Measurements from ENCODE around the gene HOXA5.

Gene HOXA5

DNA sequence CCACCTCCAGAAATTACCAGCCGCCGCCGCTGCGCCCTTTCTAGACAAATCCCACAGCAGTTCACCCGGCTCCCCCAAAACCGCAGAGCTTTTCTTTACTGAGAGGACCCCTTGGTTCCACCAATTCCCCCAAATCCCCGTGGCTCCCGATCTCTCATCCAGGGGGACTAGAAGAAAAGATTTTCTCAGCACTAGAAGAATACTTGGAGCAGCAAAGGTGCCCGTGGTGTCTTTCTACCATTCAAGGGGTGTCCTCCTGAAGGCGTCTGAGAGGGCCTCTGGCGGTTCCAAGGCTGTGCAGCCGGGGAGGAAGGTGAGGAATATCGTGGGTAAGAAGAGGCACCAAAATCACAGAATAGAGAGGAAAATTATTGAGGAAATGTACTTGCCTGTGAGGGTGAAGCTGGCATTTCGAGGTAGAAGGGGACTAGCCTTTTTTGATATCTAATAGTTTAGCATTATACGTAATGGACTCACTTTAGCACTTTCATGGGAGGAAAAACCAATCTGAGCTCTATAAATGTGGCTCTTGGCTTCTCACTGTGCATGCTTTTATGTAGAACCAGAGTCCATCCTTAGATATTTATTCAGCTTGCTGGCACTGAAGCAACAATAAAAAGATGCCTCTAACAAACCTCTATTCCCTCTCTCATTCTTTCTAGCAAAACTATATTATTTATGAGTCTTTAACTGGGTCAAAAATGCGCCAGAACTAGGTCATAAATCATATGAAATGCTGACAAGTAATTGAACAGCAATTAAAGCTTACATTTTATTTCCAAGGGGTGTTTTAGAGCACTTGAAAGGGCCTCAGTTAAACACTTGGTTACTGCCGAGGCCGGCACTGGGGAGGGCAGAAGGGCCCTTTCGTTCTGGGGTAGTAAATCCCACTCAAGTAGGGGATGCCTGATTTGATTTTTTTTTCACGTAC lies 27.2 kb downstream of the HOXA5 start:
- no peak for DNase-seq

DNA sequence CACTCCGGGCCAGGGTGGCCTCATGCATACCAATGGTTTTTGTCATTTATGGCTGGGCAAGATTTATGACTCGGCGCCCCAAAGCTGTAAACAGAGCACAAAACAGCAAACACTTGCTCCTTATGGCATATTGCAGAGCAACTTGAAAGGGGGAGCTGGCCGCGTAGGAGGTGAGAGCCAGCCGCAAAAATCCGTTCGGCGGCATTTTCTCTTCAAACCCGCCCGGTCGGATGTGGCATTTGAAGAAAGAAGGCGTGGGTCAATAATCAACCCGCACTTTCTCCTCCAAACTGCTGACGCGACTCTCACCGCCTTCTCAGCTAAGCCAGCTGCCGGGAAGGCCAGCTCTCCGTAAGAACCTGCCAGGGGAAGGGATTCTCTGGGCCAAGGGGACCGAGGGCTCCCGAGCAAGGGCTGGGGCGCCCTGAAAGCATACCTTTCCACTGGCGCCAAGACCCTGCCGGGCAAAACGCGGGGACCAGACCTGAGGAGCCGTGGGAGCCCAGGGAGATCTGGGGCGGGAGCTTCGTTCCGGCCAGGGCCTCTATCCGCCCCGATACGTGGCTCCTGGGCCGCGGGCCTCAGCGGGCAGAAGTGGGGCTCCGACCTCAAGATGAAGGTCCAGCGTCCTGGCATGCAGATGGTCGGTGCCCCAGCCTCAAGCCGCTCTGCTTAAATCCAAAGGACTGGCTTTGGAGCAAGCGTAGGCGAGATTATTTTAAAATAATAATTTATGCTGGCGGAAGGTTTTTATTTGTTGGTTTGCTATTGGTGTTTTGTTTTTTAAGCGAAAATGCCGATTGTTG lies 28.1 kb downstream of the HOXA5 start:
- DNase-seq = no peak

DNA sequence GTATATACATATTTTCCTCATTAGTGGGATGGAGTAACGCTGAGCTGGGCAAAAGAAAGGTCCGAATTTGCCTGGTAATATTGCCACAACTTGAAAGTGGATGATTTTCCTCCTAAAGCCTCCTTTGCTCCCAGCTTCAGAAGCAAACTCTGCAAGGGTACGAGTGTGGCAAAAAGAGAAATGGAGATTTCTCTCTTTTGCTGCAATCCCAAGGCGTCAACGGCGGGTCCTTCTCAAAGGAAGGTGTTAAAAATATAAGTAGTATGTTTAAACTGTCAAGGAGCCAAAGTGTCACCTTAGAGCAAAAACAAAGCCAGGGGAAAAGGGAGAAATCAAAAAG lies 28.6 kb downstream of the HOXA5 start:
- DNase-seq = no peak

DNA sequence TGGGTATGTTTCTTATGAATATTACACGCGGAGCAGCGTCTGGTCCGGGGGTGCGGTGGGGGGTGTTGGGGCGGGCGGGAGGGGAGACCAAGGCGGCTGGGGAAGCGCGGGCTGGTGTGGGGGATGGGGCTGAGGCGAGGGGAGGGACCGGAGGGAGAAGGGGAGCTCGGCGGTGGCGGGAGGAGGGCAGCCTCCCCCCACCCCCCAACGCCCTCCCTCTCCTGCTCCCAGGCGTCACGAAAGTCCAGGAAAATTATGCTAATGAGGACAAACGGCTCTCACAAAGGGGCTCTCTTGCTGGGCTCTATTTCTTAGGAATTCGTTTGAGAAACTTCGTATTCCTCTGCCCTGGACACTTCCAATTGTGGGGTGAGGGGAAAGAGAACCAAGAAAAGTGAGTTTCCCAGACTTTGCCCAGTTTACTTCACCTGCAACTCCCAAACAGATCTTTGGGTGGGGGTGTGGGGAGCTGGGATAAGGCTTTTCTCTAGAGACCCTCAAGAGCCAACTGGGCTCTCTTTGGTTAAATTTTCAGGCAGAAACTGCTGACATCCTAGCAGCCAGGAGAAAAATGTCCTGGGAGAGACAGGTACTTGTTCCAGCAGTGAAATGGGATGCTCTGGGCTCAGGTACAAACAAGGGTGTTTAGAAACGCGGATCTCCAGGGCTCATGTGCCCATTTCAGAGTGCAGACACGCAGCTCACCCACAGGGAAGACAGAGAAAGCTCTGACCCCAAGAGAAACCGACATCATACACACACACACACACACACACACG lies 29.3 kb downstream of the HOXA5 start:
- DNase-seq = peak; percentile 46

DNA sequence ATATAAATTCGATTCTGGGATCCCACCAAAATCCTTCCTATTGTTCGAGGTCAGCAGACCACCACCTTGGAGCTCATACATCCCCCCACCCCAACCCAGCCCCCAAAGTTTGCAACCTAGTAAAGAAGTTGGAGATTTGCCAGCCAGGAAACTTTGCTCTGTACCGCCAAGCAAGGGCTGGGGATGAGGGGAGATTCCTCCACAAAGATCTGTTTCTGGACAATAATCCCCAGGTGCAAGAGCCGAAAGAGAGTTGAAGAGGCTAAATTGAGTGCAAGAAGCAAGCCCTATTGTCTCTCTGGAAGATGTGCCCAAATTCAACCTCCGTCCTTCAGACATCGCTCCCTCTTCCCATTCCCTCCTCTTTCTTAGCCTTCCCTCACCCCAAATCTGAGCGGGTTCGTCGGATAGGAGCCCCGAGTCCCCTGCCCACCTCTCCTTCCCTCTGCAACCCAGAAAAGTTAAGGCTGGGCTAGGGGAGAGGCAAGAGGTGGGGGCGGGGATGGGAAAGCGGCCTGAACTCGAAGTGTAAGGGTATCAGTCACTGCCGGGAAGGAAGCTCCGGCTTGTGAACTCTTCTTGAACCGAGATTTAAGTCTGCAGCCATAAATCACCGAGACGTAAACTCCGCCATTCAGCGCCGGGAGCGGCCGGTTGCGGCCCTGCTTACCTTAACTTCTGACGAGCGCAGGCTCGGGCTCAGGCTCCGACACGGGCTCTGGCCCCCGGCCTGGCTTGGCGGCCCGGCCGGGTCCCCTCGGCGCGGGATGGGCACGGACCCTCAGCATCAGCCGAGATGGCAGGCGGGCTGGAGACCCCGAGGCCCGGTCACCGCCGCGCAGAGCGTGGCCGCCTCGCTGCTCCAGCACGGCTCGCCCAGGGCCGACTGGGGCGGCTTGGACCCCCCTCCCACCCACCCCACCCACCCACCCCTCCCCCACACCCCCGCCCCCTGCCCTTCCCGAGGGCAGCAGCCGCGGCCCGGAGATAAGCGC lies 30.2 kb downstream of the HOXA5 start:
- peak; percentile 83 for DNase-seq

DNA sequence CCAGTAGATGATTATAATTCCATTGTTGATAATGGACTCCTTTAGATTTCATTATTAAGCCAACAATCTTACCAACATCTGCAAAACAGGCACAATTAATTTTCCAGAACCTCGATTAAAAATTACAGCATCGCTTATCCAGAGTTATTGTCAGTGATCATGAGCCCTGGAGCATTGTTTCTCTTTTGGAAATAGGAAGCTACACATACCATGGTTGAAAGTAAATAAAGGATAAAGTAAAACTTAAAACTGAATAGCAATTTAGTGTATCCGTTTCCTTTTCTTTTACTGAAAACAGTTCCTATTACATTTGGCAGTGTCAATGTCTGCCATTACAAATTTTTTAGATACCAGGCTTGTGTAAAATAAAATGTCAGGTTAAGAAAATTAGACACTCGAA lies 31.1 kb downstream of the HOXA5 start:
- DNase-seq = no peak

DNA sequence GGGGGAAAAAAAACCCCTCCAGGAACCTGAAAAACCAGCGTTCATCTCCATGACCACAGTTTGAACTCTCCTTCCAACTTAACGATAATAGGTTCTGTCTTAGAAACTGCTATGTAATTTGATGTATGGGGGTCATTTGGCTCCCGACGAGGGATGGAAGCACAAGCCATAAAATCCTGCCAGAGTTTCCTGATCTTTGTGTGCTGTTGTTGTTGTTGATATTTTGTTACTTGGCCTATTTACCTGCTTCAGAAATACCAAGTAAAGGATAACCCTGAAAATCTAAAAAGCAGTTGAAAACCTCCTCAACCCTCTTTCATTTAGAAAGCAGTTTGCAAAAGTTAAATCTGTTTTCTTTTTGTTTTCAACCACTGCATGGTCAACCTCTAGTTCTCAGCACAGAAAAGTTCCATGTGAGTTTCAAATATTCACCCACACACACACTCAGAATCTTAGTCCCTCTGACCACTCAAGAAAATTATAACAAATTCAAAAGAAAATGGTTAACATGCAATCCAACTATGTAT lies 31.7 kb downstream of the HOXA5 start:
- DNase-seq = no peak

DNA sequence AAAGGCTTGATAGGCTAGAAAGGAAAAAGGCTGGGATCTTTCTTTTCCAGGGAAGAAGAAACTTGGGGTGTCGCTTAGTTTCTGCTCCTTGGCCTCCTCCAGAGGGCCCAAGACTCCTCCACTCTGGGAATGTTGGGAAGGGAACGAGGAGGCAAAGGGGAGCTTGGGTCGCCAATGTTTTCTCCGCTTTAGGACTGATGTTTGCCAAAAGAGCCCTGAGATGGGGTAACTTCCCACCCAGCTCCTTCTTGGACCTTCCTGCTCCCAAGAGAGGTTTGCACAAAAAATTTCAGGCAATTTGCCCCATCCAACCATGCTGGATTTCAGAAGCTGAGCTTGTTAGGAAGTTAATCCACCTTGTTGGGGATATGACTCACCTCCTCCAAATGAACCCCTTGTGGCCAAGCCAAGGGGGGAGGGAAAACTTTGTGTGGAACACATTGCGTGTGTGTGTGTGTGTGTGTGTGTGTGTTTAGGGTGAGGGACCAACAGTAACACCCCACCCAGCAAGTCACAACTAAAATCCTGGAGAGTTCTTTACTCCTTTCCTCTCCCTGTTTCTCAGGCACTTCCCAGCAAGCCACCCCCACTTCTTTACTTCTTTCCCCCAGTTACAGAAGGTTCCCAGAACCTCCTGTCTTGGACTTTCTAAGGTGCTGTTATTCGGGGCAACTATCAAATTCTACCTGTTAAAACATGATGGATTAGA lies 32.3 kb downstream of the HOXA5 start:
- DNase-seq = peak; percentile 80

DNA sequence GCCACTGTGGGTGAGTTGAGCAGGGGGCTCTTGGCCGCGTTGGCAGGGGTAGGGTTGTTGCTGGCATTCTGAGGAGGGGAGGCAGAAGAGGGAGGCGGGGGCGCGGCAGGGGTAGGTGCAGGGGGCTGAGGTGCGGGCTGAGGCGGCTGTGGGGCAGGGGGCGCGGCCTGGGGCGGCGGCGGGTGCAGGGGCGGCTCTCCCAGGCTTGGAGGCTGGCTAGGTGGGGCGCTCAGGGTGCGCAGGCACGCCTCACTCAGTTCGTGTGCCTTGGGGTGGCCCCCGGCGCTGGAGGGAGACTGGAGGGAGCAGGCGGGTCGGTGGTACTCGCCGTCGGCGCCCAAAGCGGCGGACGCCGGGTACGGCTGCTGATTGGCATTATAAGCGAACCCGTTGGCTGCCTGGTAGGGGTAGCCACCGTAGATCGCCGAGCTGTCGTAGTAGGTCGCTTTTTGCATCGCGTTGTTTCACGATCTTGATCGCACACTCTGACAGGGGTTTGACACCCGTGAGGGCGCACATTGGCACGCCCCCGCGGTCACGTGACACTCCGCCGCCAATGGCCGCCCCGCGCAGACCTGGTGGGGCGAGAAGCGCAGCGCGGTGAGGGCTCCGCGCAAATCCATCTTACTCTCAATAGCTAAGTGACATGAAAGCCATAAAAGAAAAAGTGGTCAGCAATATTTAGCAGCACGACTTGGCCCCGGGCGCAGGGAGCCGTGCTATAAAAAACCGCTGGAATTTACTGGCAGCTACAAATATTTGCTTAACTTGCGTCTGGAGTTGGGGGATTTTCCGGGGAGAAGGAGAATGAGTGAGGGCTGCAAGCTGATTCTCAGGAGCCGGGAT lies 33.1 kb downstream of the HOXA5 start:
- peak; percentile 80 for DNase-seq

DNA sequence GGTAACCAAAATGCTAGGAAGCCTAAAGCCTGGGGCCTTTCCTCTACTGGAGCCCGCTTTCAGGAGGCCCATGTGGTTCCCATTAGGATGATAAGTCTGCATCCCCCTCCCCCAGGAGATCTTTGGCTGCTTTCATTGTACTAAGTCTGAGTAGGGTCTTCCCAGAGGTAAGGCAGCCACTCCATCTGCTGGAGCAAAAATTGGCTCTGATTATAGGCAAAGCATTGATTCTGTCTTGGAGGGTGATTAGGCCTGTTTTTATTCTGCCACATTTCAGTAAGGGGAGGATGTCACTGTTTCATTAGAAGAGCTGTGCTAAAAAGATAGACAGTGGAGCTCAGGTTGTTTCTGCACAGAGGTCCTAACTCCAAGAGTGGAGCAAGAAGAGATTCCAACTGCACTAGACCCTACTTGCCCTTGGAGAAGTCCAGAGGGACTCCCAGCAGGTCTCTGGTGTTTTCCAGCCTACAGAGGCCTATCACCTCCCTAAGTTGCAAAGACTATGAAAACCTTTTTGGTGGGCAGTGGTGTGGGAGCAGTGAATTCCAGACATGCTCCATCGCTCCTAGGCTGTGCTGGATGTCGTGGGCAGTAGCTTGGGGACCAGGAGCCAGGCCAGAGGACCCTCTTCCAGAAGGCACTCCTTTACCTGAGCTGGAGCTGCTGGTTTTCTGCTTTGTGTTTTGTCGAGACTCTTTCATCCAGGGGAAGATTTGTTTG lies 33.9 kb downstream of the HOXA5 start:
- no peak for DNase-seq

DNA sequence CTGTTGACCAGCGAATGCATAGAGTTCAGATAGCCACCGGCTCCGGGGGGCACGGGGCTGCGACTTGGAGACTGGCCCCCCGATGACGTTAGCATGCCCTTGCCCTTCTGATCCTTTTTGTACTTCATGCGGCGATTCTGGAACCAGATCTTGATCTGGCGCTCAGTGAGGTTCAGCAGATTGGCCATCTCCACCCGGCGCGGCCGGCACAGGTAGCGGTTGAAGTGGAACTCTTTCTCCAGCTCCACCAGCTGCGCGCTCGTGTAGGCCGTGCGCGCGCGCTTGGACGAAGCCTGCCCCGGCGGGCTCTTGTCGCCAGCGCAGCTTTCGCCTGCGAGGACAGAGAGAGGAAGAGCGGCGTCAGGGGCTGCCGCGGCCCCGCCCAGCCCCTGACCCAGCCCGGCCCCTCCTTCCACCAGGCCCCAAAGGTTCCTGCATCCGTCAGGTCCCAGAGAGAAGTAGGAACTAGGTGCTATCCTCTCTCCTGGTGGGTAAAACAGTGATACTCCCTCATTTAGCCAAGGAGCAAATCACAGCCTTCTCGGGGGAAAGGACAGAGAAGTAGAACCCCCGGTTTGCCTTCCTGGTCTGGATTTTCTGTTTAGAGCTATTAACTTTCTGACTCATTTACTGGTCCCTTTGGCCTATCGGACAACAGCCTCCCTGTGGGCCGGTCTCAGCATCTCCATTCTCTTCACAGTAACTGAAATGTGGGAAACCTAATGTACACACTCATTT lies 34.9 kb downstream of the HOXA5 start:
- DNase-seq = no peak

DNA sequence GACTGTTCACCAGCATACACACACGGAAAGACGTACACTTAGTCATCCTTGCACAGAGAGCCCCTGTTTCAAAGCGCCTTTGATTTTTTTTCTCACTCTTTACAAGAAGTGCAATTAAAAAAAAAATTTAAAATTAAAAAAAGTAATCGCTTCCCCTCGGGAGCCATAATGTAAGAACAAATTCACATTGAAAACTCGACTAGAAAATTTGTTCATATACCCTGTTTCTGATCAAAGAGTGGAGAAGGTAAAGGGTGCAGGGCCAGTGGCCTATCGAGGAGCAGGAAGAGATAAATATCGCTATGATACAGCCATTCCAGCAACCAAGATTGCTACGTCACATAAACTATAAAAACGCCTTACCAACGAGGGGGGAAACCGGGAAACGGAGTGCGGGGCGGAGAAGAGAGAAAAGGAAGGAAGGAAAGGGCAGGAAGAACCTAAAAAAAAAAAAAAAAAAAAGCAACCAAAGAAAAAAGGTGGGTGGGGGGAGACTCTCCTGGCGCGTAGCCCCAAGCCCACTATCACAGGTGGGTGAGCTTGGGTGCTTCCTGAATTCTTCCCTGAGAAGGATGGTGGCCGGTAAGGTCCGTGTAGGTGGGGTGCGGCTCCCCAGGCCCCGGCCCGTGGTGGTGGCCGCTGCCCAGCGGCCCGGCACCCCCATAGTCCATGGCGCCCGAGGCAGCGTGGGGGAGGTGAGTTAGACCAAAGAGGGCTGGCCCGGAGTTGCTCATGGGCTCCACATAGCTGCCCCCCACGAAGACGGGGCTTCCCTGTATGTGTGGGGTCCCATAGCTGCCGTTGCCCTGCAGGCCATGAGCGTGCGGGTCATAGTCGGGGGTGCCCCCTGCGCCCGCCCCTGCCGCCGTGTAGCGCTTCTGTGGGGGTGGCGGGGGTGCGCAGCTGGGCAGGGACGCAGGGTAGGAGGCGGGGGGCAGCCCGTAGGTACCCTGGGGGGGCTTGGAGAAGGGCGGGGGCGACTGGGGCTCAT lies 35.8 kb downstream of the HOXA5 start:
- no peak for DNase-seq

DNA sequence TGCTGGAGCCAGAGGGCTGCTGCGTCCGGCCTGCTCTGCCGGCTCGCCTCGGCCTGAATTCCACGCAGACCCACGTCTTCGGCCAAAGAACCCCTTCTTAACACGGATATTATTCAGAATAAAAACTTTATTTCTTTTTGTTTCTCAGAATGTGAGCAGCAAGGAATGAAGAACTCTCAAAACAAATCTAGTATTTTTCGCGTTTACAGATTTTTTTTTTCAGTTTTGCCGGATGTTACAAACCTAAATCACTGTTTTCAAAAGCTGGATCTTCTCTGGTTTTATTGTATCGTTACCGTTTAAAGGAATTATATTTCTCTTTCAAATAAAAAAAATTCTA lies 36.6 kb downstream of the HOXA5 start:
- no peak for DNase-seq

DNA sequence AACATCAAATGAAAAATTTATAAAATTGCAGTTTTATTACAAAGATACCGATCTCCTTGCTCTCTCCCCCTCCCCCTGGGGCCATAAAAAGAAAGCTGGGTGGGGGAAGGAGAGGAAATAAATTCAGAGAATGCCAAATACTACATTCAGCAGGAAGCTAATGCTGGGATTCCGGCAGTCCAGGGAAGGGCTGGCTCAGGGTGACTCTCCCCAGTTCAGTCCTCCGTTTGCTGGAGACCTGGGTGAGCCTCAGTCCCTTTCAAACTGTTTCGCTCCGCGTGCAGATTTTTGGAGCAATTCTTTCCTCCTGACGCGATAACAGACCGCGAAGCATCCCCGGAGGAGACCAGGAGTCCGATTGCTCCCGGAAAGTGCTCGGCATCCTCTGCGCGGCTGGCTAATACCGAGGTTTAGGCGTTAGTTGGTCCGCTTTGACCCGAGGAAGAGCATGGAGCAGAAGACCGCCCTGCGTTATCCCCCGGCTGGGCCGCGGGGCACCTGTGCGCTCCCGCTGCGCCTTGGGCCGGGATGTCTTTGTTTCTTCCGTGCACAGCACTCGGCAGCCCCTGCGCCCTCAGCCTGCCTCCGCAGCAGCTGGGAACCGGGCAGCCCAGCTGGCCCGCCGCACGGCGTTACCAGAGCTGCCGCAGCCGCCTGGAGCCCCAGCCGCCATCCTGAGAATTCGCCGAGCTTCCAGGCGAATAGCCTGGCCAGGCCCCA lies 37.1 kb downstream of the HOXA5 start:
- no peak for DNase-seq

DNA sequence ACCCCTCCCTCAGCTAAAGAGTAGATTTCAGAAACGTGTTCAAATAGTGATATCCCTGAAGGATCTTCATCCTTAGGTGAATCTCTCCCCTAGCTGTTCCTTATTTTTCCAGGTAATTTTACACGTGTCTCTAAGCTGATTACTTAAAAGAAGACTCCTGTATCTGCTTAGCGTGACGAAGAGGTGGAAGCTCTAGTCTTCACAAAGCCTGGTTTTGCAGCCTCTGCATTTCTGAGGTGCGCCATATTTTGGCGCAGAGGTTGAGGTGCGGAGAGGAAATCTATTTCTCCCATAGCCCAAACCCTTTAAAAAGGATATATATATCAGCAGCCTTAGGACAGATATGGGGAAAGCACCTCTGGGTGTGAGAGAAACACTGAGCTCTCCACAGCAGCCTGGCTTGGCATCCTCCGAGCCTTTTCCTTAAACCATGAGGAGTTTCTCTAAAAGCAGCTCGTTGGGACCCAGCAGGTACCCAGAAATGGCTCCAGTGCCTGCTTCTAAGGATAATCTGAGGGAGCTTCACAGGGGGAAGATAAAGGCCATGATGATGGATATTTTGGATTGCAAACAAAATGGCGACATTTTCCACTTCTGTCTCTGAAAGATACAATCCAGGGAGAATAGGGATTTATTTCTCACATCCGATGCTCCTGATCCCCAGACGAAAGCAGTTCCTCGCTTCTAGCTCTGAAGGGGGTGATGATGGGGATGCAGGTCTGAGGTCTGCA lies 38.0 kb downstream of the HOXA5 start:
- DNase-seq = no peak
